GM12801 (cell line): ENCODE results near the gene BCKDK.

Source experiments
- TF ChIP-seq, protein P1 (sequence below): IDR thresholded peaks from one replicate; pipeline ENCODE4 v1.5.1; 2011; ENCODE audit warnings: control low read depth; ENCODE audit not compliant: insufficient read length; ENCODE audit errors: extremely low read depth

The BCKDK gene

DNA sequence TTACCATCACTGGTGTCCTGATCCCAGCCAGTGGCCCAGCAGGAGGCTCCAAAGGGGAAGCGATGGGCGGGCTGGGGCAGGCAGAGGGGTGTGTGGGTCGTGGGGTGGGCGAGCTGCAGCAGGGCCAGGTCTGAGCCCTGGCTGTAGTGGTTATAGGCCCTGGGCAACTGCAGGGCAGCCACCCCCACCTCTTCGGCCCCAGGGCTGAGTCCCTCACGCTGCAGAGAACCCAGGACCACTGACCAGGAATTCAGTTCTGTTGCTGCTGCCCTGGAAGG lies 21.6 kb upstream of the BCKDK start:
- TF ChIP-seq, protein P1, sequence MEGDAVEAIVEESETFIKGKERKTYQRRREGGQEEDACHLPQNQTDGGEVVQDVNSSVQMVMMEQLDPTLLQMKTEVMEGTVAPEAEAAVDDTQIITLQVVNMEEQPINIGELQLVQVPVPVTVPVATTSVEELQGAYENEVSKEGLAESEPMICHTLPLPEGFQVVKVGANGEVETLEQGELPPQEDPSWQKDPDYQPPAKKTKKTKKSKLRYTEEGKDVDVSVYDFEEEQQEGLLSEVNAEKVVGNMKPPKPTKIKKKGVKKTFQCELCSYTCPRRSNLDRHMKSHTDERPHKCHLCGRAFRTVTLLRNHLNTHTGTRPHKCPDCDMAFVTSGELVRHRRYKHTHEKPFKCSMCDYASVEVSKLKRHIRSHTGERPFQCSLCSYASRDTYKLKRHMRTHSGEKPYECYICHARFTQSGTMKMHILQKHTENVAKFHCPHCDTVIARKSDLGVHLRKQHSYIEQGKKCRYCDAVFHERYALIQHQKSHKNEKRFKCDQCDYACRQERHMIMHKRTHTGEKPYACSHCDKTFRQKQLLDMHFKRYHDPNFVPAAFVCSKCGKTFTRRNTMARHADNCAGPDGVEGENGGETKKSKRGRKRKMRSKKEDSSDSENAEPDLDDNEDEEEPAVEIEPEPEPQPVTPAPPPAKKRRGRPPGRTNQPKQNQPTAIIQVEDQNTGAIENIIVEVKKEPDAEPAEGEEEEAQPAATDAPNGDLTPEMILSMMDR, result no peak

DNA sequence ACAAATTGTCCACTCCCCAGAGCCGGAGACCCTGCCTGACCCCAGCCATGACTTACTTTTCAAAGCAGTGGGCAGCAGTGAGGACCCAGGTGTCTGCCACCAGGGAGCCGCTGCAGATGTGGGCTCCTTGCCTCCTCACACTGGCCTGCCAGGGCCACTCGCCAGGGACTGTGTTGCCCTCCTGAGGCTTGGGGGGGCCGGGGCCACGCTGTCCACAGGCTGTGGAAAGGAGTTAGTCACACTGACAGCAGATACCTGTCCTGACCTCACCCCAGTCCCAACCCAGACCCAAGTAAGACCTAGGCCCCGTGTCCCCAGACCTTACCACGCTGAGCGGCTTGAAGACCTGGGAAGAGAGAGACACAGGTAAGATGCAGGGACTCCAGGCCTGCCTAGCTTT lies 20.7 kb upstream of the BCKDK start:
- TF ChIP-seq, protein P1, result no peak

DNA sequence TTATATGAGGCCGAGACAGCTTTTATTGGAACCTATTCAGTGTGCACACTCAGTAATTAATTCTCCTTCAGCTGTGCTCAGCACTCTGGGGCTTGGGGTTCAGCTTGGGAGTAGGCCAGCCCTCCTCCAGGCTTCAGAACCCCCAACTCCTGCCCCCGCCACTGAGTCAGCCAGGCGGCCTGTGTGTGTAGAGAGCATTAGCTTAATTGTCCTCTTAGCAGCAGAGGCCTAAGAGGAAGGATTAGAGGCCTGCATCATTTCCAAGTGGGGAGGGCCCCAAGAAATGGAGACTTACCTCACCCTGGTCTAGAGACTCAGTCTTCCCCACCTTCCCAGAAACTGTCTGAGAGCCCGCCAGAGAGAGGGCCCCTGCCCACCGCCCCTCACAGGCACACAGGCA lies 20.2 kb upstream of the BCKDK start:
- TF ChIP-seq, protein P1, result no peak

DNA sequence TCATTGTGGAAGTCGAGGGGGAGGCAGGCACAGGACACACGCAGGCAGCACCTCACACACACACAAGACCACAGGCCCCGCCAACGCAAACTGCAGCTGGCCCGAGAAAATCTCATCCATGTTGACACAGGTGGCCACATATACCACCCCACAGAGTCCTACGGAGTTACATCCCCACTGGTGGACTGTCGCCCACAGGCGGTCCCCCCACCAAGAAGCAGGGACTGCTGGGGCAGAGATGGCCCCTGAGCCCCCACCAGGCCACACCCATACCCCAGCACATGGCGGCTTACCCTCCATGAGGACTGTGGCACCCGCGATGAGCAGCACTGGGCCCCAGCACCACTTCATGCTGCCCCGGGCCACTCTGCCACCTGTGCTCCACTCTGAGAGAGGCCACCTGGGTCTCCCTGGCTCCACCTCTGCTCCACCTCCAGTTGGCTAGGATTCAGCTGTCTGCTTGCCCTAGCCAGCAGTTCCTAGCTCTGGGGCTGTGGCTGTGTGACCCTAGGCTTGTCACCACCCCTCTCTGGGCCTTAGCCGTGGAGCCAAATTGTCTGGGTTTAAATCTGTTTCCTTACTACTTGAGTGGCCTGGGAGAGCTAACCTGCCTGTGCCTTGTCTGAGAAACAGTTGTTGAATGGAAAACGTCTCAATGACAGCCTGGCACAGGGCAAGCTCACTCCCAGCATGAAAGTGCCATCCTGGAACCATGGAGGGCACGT lies 19.6 kb upstream of the BCKDK start, which contains the start of gene PRSS53:
Gene PRSS53, minus strand, starts transcription at position 485 of the 725 bp plus-strand sequence. Its CDS starts 134 bp downstream, at position 351.
- TF ChIP-seq, protein P1, result no peak

DNA sequence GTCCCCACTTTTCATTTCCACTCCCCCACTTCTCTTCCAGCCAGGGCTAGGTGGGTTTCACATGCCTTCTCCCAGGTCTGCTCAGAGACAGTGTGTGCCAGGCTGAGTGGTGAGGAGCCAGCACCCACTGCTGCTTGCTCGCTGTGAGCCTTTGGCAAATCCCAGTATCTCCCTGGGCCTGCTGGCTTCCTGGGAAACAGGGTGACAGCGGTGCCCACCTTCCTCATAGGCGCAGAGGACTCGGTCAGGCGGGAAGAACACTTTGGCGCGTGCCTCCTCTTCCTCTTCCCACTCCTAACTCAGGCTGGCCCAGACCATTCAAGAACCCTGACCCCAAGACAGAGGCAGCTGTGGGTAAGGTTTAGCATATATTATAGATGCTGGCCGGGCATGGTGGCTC lies 19.0 kb upstream of the BCKDK start:
- TF ChIP-seq, protein P1, result no peak

DNA sequence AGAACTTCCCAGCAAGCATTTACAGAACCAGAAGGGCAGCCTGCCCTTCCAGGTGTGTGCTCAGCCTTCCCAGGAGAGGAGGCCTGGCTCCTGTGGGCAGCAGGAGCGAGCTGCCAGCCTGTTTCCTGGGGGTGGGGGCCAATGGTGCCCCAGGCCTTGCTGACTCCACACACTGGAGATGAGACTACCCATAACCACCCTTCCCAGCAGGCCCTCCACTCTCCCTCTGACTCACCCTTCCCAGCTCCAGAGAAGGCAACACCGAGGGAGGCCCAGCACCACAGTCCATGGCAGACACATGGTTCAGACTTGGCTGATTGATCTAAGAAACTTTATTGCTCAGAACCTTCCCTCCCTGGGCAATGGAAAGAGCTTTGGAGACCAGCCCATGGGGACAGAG lies 17.6 kb upstream of the BCKDK start:
- TF ChIP-seq, protein P1, result no peak

DNA sequence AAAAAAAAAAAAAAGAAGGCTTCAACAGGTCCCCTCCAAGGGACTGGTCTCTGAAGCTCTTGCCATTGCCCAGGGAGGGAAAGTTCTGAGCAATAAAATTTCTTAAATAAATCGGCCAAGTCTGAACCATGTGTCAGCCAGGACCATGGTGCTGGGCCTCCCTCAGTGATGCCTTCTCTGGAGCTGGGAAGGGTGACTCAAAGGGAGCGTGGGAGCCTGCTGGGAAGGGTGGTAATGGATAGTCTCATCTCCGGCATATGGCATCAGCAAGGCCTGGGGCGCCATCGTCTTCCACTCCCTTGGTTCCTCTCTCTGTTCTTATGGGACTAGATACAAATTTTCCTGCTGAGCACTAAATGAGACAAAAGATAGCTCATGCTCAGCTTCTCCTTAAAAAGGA lies 15.9 kb upstream of the BCKDK start:
- TF ChIP-seq, protein P1, result no peak
